NK-92 treated with Interleukin-12 subunit alpha and Interleukin-12 subunit beta, amount 100 ng/mL, for 24 hours (cell line): ENCODE results near the gene RAPGEF4.

ENCODE experiments used
- DNase-seq: peaks from one replicate; lab custom pipeline; 2025; lab: John Stamatoyannopoulos, UW

The RAPGEF4 gene

DNA sequence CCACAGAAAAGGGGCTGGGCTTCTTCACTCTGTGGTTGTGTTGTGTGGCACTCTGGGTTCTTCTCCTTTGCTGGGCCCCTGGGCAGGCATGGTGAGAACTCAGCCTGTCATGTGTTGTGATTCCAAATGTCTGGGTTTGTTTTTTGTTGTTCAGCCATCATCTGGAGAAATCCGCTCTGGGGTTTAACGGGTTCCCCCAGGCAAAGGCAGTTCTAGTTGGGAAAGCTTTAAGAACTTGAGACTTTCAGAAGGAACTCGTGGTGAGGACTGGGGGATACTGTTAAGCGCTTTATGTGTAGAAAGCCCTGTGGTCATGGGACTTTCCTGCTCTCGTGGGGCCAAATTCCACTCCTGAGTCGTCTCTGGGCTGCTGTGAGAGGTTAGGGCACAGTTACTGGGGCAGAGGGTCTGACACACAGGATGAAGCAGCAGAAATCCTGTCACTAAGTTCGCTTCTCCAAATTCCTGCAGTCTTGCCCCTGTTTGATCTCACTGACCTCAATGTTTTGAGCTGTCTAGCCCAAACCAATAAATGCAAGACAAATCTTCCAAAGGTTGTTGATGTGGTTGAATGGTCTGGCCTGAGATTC is 87.7 kb downstream of the RAPGEF4 start:
- DNase-seq, result no peak

DNA sequence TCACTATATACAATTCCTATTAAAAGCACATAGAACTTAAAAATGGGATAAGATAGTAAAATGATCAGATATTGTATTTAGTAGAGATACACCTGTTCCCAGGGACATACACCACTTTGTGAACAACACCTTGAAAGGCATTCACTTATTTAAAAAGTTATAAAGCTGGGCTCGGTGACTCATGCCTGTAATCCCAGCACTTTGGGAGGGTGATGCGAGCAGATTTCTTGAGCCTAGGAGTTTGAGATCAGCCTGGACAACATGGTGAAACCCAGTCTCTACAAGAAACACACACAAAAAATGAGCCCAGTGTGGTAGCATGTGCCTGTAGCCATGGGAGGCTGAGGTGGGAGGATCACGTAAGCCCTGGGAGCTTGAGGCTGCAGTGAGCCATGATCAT is 90.9 kb downstream of the RAPGEF4 start:
- DNase-seq, result no peak

DNA sequence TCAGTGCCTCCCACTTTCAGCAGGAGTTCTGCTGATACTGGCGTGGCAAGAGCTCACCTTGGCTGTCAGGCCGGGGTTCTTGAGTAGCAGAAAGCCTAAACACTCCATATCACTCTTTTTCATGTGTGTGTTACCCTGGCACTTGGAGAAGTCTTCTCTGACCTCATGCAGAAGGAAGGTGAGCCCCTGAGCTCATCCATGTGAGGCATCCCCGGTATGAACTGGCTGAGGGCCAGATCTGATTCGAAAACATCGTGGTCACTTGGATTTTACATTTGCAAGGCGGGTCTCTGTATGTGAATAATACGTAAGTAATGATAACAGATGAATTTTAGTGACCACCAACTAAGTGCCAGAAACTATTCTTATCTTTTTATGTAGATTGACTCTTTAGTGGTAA is 93.6 kb downstream of the RAPGEF4 start:
- DNase-seq, result no peak

DNA sequence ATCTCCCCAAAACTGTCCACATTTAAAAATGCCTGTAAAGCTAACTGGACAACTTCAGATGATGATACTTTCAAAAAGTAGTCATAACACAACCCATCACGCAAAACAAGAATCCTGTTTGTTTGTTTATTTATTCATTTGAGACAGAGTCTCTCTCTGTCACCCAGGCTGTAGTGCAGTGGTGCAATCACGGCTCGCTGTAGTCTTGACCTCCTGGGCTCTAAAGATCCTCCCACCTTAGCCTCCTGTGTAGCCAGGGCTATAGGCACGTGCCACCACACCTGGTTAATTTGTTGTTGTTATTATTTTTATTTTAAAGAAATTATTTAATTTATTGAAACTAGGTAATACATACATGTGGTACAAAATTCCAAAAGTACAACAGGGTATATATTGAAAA is 94.8 kb downstream of the RAPGEF4 start:
- DNase-seq, result no peak

DNA sequence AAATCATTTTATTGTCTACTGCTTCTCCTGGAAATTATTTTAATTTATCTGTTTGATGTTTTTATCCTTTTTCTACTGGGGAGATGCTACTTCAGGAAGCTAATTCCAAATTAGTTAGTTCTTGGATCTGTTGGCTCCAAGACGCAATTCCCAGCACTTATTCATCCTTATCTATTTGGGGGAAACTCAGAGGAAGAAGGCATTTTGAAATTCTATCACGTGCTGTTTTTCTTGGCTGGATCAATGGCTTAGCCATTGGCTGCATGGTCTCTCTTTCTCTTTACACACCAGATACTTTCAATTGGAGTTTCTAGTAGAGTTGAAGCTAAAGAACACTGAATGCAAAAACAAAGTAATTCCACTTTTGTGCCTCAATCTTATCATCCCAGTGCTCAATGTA is 98.3 kb downstream of the RAPGEF4 start:
- DNase-seq, result no peak

DNA sequence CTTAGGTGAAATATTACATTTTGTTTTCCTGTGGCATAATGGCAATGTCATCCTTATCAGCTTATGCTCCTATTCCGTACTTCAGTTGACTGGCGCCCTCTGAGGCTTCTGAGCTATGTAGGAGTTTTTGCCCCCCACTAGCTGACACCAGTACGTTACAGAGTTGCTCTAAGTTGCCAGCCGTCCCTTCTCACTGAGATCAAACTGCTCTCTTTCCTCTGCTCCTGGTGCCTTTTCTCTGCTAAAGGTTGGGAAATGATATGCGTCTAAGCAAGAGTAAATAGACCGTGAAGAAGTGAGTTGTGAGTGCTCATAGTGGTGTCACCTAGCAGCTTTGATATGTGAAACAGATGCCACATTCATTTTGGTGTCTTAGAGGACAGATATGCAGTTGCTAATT is 99.2 kb downstream of the RAPGEF4 start:
- DNase-seq, result no peak

DNA sequence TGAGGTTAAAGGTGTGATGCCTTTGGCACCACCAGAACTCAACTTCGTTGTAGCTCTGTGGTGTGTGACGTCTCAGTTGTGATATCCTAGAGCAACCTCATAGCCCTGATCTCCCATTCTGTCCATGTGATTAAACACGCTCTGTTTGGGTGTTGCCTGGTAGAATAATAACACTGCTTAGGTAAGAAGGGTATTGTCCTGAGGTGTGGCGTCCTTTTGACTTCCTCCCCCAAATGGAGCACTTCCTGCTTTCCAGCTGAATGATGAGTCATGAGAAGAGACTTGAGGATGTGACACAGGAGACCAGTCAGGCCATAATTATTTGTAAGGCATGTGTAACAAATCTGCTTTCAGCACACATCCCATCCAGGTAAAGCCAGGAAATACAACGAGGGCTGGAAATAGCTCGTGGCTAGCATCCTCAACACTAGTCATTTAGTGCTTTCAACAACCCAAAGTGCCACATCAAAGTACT is 100.7 kb downstream of the RAPGEF4 start:
- no peak for DNase-seq

DNA sequence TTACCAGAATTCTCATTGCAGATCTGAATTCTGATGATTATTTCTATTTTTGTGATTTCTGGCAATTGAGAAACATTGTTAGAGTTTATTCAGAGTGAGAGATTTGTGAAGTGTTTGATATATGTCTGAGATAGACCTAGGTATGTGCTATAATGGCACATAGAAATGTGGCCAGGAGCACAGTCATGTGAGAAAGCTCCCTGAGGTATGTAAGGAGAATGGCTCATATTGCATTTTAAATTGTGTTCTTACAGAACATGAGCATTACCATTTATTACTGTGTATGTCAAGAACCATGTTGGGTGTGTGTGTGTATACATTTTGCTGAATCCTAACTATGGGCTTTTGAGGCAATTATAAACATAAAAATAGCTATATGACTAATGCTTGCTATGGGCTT is 101.2 kb downstream of the RAPGEF4 start:
- DNase-seq, result no peak

DNA sequence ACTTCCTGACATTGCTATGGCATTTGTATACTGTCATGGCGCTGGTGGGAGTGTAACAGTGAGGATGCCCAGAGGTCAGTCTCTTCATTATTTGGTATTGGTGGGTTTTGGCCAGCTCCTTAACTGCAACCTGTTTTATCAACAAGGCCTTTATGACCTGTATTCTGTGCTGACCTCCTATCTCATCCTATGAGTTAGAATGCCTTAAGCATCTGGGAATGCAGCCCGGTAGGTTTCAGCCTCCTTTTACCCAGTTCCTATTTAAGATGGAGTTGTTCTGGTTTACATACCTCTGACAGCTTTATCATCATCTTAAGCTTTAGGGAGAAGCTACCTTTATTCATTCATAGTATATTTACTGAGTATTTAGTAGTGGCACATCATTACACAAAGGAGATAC is 103.8 kb downstream of the RAPGEF4 start:
- no peak for DNase-seq

DNA sequence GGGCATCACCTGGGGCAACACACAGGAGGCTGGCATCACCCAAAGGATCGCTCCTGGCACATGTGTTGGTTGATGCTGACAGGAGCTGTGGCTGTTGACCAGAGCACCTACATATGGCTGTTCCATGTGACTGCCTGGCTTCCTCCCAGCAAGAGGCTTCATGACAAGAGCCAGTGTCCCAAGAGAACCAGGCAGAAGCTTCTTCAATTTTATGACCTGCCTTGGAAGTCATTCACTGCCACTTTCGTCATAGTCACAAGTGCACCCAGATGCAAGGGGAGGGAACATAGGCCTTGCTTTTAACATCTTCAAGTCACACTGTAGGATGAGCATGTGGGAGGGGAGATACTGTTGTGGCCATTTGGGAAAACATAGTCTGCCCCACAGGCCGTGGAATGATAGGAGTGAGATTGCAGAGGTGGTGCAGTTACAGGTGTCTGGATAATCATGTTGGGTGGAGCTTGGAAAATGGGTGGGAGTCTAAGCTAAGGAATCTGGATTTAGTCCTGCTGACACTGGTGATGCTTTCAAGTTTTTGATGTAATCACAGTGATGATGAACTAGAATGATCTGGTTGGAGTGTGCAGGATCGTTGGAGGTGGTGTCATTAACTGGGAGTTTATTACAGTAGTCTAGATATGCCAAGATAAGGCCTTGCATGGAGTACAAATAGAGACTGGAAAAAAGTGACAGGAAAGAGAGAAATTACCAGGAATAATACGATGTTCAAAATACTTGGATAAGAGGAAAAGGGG is 107.0 kb downstream of the RAPGEF4 start:
- DNase-seq, result no peak

DNA sequence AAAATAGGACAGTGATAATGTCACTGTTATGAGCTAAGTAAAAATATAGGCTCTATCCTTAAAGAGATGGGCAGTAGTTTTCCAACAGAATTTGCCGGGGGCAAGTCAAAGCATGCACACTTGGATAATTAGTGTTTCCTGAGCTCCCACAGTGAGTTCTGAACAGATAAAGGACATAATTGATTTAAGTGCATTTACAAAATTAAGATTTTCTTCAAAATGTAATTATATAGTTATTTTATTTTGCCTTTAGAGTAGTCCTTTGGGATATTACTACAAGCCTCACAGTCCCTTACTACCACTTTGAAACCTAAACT is 107.6 kb downstream of the RAPGEF4 start:
- DNase-seq, result no peak

DNA sequence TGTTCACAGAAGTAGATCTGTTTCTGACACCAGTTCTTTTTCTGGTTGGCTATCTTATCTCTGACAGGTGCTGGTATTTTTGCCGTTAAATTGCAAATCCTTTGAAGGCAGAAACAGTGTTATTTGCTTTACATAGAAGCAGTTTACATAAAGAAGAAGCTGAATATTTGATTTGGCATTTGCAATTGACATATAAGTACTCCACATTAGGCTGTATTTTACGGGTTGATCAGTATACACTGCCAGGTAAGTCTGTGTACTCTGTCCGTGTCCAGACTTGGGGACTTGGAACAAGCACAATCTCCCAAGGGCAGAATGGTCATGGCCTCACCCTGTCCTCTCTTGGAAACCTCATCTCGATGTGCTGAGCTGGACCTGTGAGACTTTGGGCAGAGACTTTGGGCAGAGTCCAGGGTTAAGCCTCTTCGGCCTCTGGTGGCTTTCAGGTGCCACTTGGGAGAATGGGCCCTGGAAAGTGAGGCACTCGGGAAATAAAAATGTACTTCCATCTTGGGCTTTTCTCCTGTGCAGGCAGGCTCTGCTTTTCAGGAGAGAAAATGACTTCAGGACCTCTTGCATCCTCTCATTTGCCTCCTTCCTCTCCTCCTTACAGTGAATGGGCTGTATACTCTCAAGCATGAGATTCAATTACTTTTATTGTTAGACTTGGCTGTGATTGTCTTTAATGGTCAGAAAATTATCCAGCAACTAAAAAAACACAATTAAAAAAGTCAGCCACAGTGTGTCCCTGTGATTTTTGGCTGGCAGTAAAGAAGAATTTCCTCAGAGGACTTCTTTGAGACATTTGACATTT is 108.5 kb downstream of the RAPGEF4 start:
- DNase-seq, result no peak

DNA sequence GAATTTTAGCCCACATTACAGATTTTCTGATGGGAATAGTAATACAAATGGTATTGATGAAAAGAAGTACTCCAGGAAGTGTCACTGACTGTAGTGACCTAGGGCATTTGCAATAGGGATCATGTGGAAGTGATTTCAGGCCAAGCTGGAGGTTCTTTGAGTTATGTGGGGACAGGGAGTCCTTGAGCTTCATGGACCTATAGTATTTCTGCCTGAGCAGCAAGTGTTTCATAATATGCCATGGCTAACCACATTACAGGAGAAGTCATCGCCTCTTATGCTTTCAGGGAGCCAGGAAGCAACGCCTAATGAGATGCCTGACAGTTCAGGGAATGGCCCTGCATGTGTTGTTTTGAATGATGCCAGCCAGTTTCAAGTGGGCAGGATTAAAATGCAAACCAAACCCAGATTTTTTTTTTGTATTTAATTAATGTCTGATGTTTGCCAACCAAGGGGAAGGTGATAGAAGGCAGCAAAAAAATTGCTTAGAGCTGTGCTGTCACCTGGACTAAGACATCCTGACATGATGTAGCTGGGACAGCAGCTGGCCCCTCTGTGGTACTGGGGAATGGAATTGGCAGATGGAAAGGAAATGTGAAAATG is 109.5 kb downstream of the RAPGEF4 start:
- no peak for DNase-seq

DNA sequence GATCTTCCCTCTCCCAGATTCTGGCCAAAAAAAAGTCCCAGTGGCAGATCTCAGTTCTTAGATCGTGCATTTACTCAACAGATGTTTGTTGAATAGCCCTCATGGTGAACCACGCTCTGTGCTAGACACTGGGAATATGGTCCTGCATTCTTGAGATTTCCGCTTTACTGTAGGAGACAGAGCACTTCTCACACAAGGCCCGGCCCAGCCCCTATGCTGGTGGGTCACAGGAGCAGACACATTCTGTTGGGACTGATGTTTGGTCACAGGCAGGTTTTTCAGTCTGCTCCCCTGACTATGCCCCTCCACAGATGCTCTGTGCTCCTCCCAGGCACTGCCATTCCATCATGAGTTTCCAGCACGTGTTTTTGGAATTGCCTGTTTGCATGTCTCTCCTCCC is 110.9 kb downstream of the RAPGEF4 start:
- DNase-seq, result no peak

DNA sequence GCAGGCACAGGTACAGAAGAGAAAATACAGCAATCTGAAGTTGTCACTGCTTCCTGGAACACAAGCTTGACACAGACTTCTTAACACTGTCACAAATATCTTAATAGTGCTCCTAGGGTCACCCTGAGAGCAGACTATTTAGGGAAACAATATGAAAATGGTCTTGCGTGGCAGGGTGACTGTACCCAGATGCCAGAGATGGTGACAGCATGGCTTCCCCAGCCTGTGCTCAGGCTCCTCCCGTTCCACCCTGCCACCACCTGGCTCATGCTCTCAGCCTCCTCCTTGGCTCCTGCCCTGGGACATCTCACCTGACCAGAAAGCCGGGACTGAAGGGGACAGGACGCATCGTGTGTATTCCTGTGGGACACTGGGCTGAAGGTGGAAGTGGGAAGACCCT is 111.5 kb downstream of the RAPGEF4 start:
- no peak for DNase-seq

DNA sequence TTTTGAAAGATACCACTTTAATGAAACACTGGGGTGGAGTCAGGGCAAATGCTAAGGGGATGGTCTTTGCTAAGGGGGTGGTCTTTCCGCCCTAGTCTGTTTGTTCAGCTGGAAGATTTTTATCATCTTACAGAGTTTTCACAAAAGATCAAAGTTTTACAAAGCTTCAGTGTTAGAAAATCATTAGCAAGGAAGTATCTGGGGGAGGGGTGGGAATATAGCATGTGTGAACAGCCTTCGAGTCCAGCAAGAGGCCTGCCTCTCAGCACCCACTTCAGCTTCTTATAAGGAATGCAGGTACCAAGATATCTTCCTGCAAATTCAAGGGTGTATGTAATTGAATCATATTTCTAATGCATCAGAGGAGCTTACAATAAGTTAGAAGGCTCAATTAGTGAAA is 112.9 kb downstream of the RAPGEF4 start:
- DNase-seq, result no peak

DNA sequence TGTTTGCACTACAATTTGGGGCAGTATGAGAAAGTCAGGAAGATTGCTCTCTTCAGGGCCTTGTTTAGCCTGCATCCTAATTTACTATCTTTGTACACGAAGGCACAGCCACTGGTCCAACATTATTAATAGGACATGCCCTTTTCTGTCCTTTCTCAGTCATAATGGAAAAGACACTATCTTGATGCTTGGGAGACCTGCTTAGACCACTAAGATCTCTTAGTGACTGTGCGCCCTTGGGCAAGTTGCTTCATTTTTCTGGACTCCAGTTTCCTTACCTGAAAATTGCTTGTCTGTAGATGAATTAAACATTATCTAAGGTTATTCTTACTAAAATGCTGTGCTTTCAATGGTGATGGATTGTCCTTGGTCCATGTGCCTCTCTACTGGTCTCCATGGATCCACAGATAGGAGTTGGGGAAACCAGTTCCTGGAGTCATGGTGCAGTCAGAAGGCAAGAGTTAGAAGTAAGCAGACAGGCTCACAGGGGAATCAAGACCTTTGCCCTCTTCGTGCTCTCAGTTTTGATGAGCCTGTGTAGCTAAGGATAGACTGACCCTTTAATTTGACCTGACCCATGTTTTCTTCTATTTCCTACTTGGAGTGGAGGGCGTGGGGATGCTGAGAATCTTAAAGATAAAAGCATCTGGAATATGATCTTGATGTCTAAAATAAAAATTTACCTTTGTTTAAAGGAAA is 114.0 kb downstream of the RAPGEF4 start:
- DNase-seq, result no peak

DNA sequence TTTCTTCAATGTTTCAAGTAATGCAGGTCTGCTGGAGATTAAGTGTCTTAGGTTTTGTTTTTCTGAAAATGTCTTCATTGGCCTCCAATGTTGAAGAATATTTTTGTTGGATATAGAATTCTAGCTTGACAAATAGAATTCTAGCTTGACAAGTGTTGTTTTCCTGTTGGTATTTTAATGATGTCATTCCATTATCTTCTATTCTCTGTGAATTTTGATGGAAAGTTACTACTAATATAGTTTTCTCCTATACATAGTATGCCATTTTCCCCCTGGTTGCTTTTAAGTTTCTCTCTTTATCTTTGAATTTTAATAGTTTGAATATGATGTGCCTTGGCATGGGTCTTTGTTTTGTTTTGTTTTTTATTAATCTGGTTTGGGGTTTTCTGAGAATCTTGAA is 119.9 kb downstream of the RAPGEF4 start:
- DNase-seq, result no peak

DNA sequence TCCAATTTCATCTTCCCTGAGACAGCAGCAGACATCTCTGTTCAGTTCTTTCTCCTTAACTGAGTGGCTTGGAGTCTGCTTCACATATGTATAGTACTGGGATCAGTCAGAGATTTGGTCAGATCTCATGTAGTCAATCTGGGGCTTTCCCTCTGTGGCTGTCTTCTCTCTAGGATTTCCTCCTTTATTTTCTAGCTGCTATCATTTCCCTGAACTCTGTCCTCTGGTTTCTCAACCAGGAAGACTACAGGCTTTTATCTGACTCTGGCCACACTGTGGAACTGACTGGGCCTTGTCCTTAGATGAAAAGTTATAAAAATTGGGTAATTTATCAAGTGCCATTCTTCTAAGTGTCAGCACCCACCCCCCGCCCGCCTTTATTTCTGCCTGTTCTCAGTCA is 121.0 kb downstream of the RAPGEF4 start:
- DNase-seq, result no peak

DNA sequence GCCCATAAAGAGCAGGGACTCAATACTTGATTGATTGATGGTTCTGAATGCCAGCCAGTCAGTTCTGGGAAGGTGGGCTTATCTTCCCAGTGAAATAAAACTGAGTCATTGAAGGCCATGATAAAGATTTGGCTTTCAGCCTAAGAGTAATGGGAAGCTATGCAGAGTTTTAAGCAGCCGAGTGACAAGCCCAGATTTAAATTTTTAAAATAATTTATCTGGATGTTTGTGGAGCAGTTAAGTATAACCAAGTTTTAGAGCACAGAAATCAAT is 122.8 kb downstream of the RAPGEF4 start:
- no peak for DNase-seq

DNA sequence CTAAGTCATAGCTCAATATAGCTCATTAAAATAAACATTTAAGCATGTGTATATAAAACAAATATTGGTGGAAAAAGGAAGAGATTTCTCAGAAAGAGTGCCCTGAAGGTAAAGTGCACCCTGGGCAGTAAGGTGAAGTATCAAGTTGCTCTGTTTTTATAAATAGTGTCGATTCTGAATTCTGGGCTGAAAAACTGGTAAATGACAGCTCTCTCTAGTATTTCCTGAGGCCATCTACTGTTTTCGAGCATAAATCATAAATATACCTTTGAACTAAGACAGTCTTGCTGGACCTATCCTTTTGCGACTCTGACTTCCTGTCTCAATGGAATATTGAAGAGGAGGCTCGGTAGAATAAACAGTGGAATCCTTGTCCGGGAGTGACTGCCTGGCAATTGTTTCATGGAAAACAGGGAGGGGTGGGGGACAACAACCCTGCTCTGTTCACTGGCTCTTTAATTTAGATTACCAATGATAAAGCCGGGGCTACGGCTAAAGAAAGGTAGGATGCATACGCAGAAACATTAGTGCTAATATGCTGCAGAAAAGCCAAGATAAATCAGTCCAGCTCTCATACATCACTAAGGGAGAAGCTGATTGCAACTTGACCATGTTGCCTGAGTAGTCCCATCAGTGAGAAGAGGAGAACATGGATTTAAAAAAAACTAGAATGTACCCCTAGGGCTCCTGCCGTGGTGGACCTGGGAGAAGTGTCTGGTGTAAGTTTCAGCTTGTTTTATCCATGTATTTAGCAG is 124.1 kb downstream of the RAPGEF4 start:
- no peak for DNase-seq

DNA sequence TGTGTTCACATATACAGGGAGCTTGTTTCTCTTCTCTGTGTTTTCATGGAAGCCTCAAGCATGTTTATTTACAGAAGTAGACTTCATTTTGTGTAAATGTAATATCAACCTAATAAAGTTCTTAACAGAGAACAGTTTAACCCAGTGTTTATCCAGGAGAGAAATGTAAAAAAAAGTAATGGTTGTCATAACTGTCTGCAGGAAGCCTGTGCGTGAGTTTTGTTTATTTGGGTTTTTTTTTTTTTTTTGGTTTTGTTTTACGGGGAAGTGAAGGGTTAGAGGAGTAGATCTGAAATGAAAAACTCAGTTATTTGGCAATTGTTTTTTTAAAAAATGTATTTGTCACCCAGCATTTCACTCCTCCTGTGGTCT is 124.7 kb downstream of the RAPGEF4 start:
- DNase-seq, result no peak
